Gastroesophageal sphincter (tissue), 4 donors: ENCODE data around the gene ARHGAP18. TPM values are rescaled to one million over a fixed set of nuclear protein-coding genes. Genes with fewer than 3 reads are reported as not detected.

Experiments used
- ATAC-seq: fragments of 150-250 bp; one replicate; pipeline ENCODE4 v1.9.1; 2016; ENCODE audit warnings: mild to moderate bottlenecking, moderate library complexity
- H3K27ac ChIP-seq, 4 donors: fragments of 200-600 bp; sonication (generic) in 3 of 4; 1 replicate in 3 of 4; 2 replicates in 1 of 4; pipeline ENCODE4 v1.5.1; 2016 to 2019
- H3K27me3 ChIP-seq: fragments of 200-600 bp; sonication (generic); one replicate; pipeline ENCODE4 v1.5.1; 2019
- H3K36me3 ChIP-seq, 2 donors: fragments of 200-600 bp; sonication (generic); one replicate each; pipeline ENCODE4 v1.5.1; 2019; ENCODE audit warnings: control low read depth in 1 of 2
- H3K4me1 ChIP-seq, 3 donors: fragments of 200-600 bp; sonication (generic); 1 replicate in 2 of 3; 2 replicates in 1 of 3; pipeline ENCODE4 v1.5.1; 2016 to 2019; ENCODE audit warnings: control low read depth in 2 of 3
- H3K4me3 ChIP-seq, 2 donors: fragments of 200-600 bp; sonication (generic); one replicate each; pipeline ENCODE4 v1.5.1; 2019; ENCODE audit warnings: mild to moderate bottlenecking in 1 of 2, moderate library complexity in 1 of 2
- H3K9me3 ChIP-seq, 3 donors: fragments of 200-600 bp; sonication (generic); one replicate each; pipeline ENCODE4 v1.5.1; 2017 to 2019; ENCODE audit warnings: control low read depth in 2 of 3
- EP300 ChIP-seq: sonication (generic); formaldehyde crosslinking; IDR thresholded peaks from one replicate; pipeline ENCODE4 v1.6.1; 2017; ENCODE audit warnings: antibody characterized with exemption, mild to moderate bottlenecking
- POLR2A ChIP-seq, 2 donors: fragments of 450-650 bp; IDR thresholded peaks; one replicate each; pipeline ENCODE4 v1.6.1; 2017; ENCODE audit warnings: antibody characterized with exemption in 2 of 2, mild to moderate bottlenecking in 2 of 2, moderate library complexity in 1 of 2
- POLR2AphosphoS5 ChIP-seq: sonication (generic); formaldehyde crosslinking; IDR thresholded peaks from one replicate; pipeline ENCODE4 v1.6.1; 2017; ENCODE audit warnings: antibody characterized with exemption
- WGBS, 2 donors: methylation state at CpG; one replicate each; pipeline ENCODE4 v1.1.5; 2018; ENCODE audit warnings: low coverage in 1 of 2; 5-methylcytosine and 5-hydroxymethylcytosine counted together
- total RNA-seq, 4 donors: library from RNA; depleted of rRNA; stranded (reverse); fragments of >200 nt; gene quantifications; one replicate each; pipeline ENCODE4 v1.1.0, GENCODE V29; 2016
- TF ChIP-seq, protein P1 (sequence below), 4 experiments: fragments of 200-600 bp in 2 of 4; fragments of 450-650 bp in 2 of 4; sonication (generic) in 1 of 4; IDR thresholded peaks; one replicate each; pipeline ENCODE4 v1.5.1; 2017 to 2019; ENCODE audit warnings: antibody characterized with exemption in 4 of 4, mild to moderate bottlenecking in 2 of 4, moderate library complexity in 2 of 4

Gene ARHGAP18
- total RNA-seq, 4 donors from 2014 or later, result 2.8 to 15.0 (median 9.4) TPM

DNA sequence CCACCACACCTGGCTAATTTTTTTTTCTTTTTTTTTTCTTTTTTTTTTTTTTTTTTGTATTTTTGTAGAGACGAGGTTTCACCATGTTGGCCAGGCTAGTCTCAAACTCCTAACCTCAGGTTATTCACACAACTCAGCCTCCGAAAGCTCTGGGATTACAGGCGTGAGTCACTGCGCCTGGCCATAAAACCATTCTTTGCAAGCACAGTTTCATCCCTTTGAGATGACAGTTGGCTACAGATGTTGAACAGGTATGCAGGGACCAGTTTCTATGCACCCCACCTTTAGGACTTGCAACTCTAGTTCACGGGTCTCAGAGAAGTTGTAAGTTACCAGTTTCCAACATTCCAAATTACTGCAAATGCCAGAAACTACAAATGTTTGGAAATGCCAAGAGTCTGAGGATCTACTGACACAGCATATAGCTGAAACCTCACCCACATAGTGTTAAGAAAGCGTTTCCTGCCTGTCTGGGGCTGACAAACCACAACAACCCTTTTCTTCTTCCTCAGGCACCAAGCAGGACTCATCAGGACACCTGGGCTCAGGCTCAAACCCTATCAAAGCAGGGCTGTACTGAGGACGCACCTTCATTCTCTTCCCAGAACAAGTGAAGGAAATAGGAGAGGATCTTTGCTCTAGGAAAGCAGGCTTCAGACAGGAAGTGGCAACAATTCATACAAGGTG is 22.9 kb downstream of the ARHGAP18 start:
- 82 to 93% methylated on average over 2 to 3 of the region's 7 CpGs for WGBS, 2 donors
- Histone ChIP-seq H3K36me3 (no peaks in the 10 kb centered on the region), H3K4me3 (no peak overlapping the region), H3K27me3 (no peaks in the 10 kb centered on the region), H3K9me3 (no peaks in the 10 kb centered on the region), H3K4me1 (peaks cover 0 to 19% (median 0%) of the 10 kb centered on the region in 3 donors), H3K27ac (peak overlapping the region in 1 of 4 donors; percentile 43)
- ATAC-seq, result no peak
- TF ChIP-seq EP300 (no peak), POLR2AphosphoS5 (no peak), POLR2A (IDR thresholded peaks at IDR 0.05) (no peak)
- TF ChIP-seq, protein P1, sequence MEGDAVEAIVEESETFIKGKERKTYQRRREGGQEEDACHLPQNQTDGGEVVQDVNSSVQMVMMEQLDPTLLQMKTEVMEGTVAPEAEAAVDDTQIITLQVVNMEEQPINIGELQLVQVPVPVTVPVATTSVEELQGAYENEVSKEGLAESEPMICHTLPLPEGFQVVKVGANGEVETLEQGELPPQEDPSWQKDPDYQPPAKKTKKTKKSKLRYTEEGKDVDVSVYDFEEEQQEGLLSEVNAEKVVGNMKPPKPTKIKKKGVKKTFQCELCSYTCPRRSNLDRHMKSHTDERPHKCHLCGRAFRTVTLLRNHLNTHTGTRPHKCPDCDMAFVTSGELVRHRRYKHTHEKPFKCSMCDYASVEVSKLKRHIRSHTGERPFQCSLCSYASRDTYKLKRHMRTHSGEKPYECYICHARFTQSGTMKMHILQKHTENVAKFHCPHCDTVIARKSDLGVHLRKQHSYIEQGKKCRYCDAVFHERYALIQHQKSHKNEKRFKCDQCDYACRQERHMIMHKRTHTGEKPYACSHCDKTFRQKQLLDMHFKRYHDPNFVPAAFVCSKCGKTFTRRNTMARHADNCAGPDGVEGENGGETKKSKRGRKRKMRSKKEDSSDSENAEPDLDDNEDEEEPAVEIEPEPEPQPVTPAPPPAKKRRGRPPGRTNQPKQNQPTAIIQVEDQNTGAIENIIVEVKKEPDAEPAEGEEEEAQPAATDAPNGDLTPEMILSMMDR (IDR thresholded peaks at IDR 0.05), result no peak

DNA sequence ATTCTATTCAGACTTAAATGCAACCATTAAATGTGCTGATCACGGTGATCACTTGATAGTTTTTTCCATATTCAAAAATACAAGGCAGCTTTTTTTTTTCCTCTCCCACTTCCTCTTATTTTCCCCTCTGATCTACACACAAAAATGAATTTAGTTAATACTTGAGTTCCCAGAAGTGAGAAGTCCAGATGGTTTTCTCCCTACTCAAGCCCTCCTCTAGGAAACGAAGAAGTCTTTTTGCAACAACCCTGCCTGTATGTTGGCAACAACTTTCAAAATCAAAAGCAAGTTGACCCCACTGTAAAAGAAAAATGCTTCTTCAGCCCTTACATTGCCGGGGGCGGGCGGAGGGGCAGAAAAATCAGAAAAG is 24.3 kb downstream of the ARHGAP18 start:
- Histone ChIP-seq H3K36me3 (no peaks in the 10 kb centered on the region), H3K4me3 (no peak overlapping the region), H3K4me1 (peaks cover 0 to 19% (median 0%) of the 10 kb centered on the region in 3 donors), H3K27me3 (no peaks in the 10 kb centered on the region), H3K9me3 (no peaks in the 10 kb centered on the region), H3K27ac (peak overlapping the region in 3 of 4 donors; percentile 1 to 58 (median 43))
- 51 to 53% methylated on average over 2 of the region's 5 CpGs for WGBS, 2 donors
- TF ChIP-seq POLR2A (IDR thresholded peaks at IDR 0.05), result no peak
- TF ChIP-seq EP300, result no peak
- TF ChIP-seq, protein P1 (IDR thresholded peaks at IDR 0.05), result no peak
- no peak for TF ChIP-seq POLR2AphosphoS5
- ATAC-seq, result no peak

DNA sequence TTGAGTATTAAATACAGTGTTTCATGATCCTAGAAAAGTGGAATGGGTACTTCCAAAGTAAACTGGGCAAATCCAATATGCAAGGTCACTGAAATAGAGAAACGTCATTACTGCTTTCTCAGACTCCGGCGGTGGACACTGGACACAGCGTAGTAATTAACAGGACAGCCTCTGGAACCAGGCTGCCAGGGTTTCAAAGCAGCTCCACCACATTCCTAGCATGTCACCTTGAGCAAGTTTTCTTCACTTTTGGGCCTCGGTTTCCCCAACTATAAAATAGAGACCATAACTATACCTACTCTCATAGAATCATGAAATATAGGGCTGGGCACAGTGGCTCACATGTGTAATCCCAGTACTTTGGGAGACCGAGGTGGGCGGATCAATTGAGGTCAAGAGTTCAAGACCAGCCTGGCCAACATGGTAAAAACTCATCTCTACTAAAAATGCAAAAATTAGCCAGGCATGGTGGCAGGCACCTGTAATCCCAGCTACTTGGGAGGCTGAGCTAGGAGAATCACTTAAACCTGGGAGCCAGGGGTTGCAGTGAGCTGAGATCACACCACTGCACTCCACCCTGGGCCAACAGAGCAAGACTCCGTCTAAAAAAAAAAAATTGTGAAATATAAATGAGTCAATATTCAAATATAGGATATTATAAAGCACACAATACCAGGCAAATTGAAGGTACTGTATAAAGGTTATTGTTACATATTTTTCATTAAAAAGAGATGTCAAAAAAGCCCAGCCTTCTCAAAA is 24.9 kb downstream of the ARHGAP18 start:
- no peaks in the 10 kb centered on the region for H3K9me3 ChIP-seq
- no peak for ATAC-seq
- no peaks in the 10 kb centered on the region for H3K36me3 ChIP-seq
- H3K27ac ChIP-seq, result peak overlapping the region in 3 of 4 donors; percentile 56 to 77 (median 58)
- H3K4me1 ChIP-seq, result peaks cover 0 to 19% (median 0%) of the 10 kb centered on the region in 3 donors
- 90 to 100% methylated on average over 5 to 7 of the region's 8 CpGs for WGBS, 2 donors
- H3K27me3 ChIP-seq, result no peaks in the 10 kb centered on the region
- TF ChIP-seq EP300 (no peak), POLR2AphosphoS5 (no peak), POLR2A (IDR thresholded peaks at IDR 0.05) (no peak)
- TF ChIP-seq, protein P1 (IDR thresholded peaks at IDR 0.05), result no peak
- no peak overlapping the region for H3K4me3 ChIP-seq

DNA sequence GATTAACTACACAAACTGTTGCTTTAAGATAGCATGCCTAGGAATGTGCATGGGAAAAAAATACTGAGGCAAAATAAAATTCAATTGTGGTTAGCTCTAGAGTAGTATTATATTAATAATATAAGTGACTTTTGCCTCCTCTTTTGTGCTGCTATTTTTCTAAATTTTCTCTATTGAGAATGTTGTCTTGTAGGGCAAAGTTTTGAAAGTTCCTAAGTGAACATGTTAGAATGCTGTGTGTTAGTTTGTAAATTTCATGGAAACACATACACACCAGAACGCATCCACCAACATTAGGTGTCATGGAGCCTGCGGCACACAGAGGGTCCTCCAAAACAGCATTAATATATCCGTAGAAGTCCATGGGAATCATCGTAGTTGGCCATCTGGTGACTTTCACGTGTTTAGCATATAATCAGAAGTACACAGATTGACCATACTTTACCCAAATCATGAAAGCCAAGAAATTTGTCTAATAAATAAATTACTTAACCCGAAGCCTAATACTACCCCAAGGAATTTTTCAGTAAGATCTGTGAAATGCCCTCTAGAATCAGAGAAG is 25.6 kb downstream of the ARHGAP18 start:
- no peak for ATAC-seq
- Histone ChIP-seq H3K9me3 (no peaks in the 10 kb centered on the region), H3K36me3 (no peaks in the 10 kb centered on the region), H3K27ac (peak overlapping the region; percentile 56 to 77 (median 58)), H3K4me3 (no peak overlapping the region), H3K27me3 (no peaks in the 10 kb centered on the region), H3K4me1 (peaks cover 0 to 19% (median 0%) of the 10 kb centered on the region in 3 donors)
- 87 to 93% methylated on average over 5 of the region's 6 CpGs for WGBS, 2 donors
- TF ChIP-seq POLR2AphosphoS5 (no peak), POLR2A (IDR thresholded peaks at IDR 0.05) (no peak), EP300 (no peak)
- TF ChIP-seq, protein P1 (IDR thresholded peaks at IDR 0.05), result no peak
